Progenitor cell of endocrine pancreas (in vitro differentiated cells): Measurements from ENCODE around the gene FGF11. TPM values are rescaled to one million over a fixed set of nuclear protein-coding genes. Genes with fewer than 3 reads are reported as not detected.

Experiments used
- DNase-seq: peaks from one replicate; pipeline ENCODE4 v3.0.0; 2021; ENCODE audit warnings: low spot score; ENCODE audit not compliant: unreplicated experiment
- H3K27ac Mint-ChIP-seq: 2 replicates; pipeline ENCODE4 v1.8.0; 2021; ENCODE audit warnings: mild to moderate bottlenecking, moderate library complexity, mixed read lengths
- H3K27me3 Mint-ChIP-seq: 2 replicates; pipeline ENCODE4 v1.8.0; 2021; ENCODE audit warnings: mixed read lengths
- H3K36me3 Mint-ChIP-seq: 2 replicates; pipeline ENCODE4 v1.8.0; 2022; ENCODE audit warnings: mixed read lengths; ENCODE audit not compliant: insufficient read depth
- H3K4me1 Mint-ChIP-seq: 2 replicates; pipeline ENCODE4 v1.8.0; 2021; ENCODE audit warnings: low read depth, mixed read lengths
- H3K4me3 Mint-ChIP-seq: 2 replicates; pipeline ENCODE4 v1.8.0; 2021; ENCODE audit warnings: low read depth, mild to moderate bottlenecking, moderate library complexity, mixed read lengths
- H3K9me3 Mint-ChIP-seq: 2 replicates; pipeline ENCODE4 v1.8.0; 2021; ENCODE audit warnings: low read depth, mixed read lengths
- CTCF ChIP-seq: fragments of 200-600 bp; sonication (generic); IDR thresholded peaks from one replicate; pipeline ENCODE4 v1.5.0; 2021; ENCODE audit warnings: antibody characterized with exemption, mild to moderate bottlenecking; ENCODE audit not compliant: unreplicated experiment
- total RNA-seq: library from RNA; stranded (reverse); gene quantifications from 2 replicates; pipeline ENCODE4 v1.2.1, GENCODE V29; 2021

Gene FGF11
- total RNA-seq, 1 donor from 2014 or later, result 4.5 TPM

GRCh38 chr17:7476494-7476893, 37.2 kb downstream of the FGF11 start:
- H3K36me3 Mint-ChIP-seq, result no peaks in the 10 kb centered on the region
- no peak for DNase-seq
- H3K4me1 Mint-ChIP-seq, result peaks cover 35% of the 10 kb centered on the region
- H3K4me3 Mint-ChIP-seq, result no peak overlapping the region
- H3K27ac Mint-ChIP-seq, result peak overlapping the region; percentile 49
- no peaks in the 10 kb centered on the region for H3K27me3 Mint-ChIP-seq
- H3K9me3 Mint-ChIP-seq, result no peaks in the 10 kb centered on the region
- no peak for TF ChIP-seq CTCF

GRCh38 chr17:7476951-7477350, 37.6 kb downstream of the FGF11 start:
- Mint-ChIP-seq H3K27me3 (no peaks in the 10 kb centered on the region), H3K27ac (peak overlapping the region; percentile 99), H3K4me3 (no peak overlapping the region), H3K4me1 (peaks cover 37% of the 10 kb centered on the region), H3K9me3 (no peaks in the 10 kb centered on the region), H3K36me3 (no peaks in the 10 kb centered on the region)
- TF ChIP-seq CTCF, result no peak
- no peak for DNase-seq

- Mint-ChIP-seq H3K27ac (peak overlapping the region; percentile 99), H3K4me1 (peaks cover 41% of the 10 kb centered on the region), H3K27me3 (no peaks in the 10 kb centered on the region), H3K9me3 (no peaks in the 10 kb centered on the region), H3K36me3 (no peaks in the 10 kb centered on the region), H3K4me3 (peak overlapping the region; percentile 84)
- peak; percentile 26 for DNase-seq
- no peak for TF ChIP-seq CTCF
These were observed 38.3 kb downstream of the FGF11 start for GRCh38 chr17:7477392-7478275.

- Mint-ChIP-seq H3K27me3 (no peaks in the 10 kb centered on the region), H3K36me3 (no peaks in the 10 kb centered on the region), H3K4me3 (peak overlapping the region; percentile 84), H3K4me1 (peaks cover 50% of the 10 kb centered on the region), H3K9me3 (no peaks in the 10 kb centered on the region), H3K27ac (peak overlapping the region; percentile 99)
- DNase-seq, result peak; percentile 28
- no peak for TF ChIP-seq CTCF
These were observed 39.2 kb downstream of the FGF11 start for GRCh38 chr17:7478276-7479212.
